Measurements from ENCODE around the gene HLA-B.

Gene HLA-B

DNA sequence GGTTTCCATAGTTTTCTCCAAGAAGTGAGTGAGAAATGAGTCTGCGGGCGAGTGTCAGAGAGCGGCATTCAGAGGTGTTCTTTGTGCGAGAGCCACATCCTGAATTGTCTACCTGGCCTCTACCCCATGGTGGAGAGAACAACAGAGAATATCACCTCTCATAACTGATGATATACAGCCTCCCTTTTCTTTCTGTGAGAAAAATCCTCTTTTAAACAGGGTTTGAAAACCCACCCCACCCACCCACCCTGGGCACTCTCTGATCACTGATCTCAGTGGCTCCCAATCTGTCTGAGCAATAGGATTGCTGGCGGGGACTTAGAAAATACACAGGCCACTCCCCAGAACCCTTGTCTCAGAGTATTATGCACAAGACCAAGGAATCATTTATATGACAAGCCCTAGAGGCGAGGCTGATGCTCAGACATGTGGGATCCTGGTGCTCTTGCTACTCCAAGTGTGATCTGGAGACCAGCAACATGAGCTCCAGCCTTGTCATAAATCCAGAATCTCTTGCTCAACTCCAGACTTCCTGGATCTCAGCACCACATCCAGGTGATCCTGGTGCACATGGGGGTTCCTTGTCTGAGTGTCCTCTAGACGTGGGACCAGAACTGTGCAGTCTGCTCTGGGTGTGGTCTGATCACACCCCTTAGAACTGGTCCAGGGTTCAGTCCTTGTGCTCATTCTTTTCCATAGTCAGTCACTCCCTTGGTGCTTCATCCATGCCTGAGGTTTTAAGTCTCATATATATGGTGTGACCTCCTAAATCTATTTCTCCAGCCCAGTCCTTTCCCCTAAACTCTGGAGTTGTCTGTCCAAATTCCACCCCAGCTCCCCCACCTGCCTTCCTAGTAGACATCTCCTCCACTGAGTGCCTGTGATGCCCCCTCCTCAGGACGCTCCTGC is 5.3 kb downstream of the HLA-B start:
- DNase-seq = no peak

GRCh38 chr6:31351033-31351380 is 6.0 kb downstream of the HLA-B start:
- no peak for DNase-seq

DNA sequence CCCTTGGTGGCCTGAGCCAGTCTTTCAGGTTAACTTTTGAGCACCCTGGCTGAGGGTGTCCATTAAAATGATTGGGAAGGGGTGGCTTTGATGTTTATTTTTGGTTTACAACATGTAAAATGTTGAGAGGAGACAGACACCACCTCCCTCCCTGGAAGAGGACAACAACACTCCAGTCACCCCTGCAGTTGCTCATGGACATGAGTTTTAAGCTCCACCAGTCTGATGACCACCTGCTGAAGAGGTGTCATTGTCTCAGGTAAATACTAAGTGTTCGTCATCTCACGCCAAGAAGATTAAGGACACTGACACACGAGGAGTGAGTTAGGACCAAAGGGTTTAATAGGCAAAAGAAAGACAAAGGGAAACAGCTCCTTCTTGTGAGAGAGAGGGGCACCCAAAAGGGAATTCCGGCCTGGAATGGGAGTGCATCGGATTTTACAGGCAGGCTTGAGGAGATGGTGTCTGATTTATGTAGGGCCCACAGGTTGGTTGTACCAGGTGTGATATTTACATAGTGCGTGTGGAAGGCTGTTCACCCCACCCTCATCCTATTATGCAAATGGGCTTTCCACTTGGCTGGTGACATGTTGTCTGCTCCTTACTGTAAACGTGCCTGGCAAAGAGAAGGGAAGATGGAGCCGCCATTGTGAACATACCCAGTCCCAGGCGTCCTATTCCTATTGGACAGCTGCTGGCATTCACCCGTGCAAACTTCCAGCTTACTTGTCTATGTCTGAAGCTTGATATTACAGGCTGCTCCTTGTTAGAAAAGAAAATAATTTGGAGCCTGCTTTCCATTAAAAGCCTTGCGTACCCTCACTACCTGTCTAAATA is 6.6 kb downstream of the HLA-B start:
- DNase-seq = no peak

- DNase-seq = no peak
These were observed 7.7 kb downstream of the HLA-B start for GRCh38 chr6:31349301-31349700.

DNA sequence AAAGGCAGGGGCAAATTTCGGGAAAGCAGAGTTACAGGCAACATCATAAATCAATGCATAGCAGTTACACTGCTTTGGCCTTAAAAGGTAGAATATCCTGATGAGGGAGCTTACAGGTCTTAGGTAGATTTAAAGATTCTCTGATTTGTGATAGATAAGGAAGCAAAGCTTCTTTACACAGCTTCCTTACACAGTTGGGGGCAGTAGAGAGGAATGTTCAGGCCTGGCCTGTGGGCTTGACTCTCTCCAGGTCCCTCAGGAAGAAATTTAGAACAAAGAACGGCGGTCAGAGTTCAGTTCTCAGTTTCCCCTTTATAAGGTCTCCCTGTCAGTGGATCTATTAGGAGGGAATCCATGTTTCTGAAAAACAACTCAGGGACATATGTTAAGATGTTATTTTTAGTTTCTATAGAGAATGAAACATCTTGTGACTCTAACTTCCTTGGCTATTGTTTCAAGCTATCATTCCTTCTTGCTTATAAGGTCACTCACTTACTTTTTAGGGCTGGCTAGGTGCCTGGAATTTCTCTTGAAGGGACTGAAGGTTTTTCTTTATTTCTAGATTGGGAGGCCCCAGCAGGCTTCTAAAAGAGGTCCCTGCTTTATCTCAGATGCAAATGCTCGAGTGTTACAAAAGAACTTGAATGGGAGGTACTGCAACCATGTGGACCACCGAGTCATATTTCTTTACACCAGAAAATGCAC is 11.8 kb downstream of the HLA-B start:
- DNase-seq = no peak

DNA sequence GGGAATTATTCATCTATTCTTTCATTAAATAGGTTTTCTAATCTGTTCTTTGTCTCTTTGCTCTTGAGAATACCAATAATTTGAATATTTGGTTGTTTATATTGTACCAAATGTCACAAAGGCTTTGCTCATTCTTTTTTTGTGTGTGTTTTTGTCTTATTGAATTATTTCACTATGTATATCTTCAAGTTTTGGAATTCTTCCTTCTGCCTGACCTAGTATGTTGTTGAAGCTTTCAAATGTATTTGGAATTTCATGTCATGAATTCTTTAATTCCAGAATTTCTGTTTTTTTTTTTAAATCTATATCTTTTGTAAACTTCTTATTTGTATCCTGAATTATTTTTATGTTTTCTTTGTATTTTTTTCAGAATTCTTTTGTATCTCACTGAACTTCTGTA is 16.8 kb downstream of the HLA-B start:
- no peak for DNase-seq

DNA sequence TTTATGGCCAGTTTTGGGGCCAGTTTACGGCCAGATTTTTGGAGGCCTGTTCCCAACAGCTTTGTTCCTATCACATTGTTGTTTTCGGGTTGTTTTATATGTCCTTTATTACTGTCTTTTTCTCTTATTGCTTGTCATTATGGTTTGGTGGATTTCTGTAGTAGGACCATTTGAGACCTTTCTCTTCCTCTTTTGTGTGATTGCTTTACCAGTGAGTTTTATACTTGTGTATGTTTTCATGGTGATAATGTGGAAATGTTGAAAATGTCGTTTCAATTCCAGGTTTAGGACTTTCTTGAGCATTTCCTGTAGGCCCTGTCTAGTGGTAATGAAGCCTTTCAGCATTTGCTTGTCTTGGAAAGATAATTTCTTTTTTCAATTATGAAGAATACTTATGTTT is 17.8 kb downstream of the HLA-B start:
- DNase-seq = no peak

DNA sequence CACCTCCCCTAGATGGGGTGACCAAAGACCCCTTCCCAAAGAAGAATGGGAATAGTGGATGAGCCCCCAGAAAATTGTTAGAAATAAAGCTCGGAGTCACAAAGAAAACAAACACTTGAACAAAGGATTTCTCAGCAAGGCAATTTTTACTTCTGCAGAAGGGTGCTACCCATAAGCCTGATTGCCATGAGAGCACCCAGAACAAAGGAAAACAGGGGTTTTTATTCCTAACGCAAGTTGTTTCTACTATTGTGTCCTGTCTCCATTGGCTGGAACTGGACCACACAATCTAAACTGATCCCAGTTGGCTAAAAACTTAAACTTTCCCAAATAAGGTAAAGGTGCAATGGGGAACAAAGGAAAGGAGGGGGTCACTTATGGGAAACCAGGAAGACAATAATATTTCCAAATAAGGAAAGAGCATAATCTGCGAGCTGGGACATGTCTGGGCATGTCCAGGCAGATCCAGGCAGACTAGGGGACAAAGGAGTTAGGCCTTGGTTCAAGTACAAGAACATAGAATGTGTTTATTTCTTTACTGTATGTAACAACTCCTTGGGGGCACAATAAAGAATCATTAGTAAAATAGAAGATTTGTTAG is 20.0 kb downstream of the HLA-B start:
- no peak for DNase-seq

- no peak for DNase-seq
These were observed 24.1 kb downstream of the HLA-B start for GRCh38 chr6:31332637-31333602.

DNA sequence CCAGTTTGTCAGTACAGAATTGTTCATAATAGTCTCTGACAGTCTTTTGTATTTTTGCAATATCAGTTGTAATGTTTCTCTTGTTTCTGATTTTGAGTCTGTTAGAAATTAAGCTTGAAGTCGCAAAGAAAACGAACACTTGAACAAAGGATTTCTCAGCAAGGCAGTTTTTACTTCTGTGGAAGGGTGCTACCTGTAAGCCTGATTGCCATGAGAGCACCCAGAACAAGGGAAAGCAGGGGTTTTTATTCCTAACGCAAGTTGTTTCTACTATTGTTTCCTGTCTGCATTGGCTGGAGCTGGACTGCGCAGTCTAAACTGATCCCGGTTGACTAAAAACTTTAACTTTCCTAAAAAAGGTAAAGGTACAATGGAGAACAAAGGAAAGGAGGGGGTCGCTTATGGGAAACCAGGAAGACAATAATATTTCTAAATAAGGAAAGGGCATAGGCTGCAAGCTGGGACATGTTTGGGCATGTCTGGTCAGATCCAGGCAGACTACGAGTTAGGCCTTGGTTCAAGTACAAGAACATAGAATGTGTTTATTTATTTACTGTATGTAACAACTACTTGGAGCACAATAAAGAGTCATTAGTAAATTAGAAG is 28.5 kb downstream of the HLA-B start:
- no peak for DNase-seq

DNA sequence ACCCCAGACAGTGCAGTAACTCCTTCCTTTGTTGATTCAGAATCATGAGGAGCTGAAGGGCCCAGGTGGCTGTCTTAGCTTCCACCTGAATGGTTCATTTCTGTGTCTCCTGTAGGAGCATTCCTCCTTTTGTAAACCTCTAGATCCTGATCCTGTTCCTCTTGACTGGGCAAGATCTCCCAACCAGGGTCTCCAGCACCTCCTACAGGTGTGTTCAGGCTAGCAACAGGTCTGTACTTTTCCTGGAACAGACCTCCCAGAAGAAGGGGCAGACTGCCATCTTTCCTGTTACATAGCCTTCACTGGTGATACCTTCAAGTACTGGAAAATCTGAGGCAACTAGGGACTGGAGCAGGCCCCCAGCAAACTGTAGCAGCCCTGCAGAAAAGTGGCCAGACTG is 35.2 kb downstream of the HLA-B start:
- DNase-seq = no peak

GRCh38 chr6:31321005-31321707 is 35.8 kb downstream of the HLA-B start:
- DNase-seq = no peak

- DNase-seq = no peak
These were observed 39.9 kb downstream of the HLA-B start for GRCh38 chr6:31317036-31317435.

- no peak for DNase-seq
These were observed 47.3 kb downstream of the HLA-B start for GRCh38 chr6:31309641-31310040.

GRCh38 chr6:31308845-31309175 is 48.2 kb downstream of the HLA-B start:
- DNase-seq = no peak

GRCh38 chr6:31308050-31308844 is 48.7 kb downstream of the HLA-B start:
- no peak for DNase-seq

- no peak for DNase-seq
These were observed 49.3 kb downstream of the HLA-B start for GRCh38 chr6:31307669-31308049.

GRCh38 chr6:31305703-31306219 is 51.2 kb downstream of the HLA-B start:
- no peak for DNase-seq

GRCh38 chr6:31304683-31305082 is 52.3 kb downstream of the HLA-B start:
- DNase-seq = no peak
